DOHH2 (cell line): ENCODE measurements around the gene CRIP3.

Experiments used
- H3F3A ChIP-seq: fragments of 200-600 bp; sonication (generic), shearing (Covaris generic); 2 replicates; pipeline ENCODE4 v1.6.0; 2016; ENCODE audit warnings: antibody characterized with exemption, mild to moderate bottlenecking; ENCODE audit not compliant: control insufficient read depth, insufficient read depth
- H3K27ac ChIP-seq: fragments of 200-600 bp; sonication (generic); 2 replicates; pipeline ENCODE4 v1.5.1; 2014; ENCODE audit warnings: low read depth, mild to moderate bottlenecking, low read length, moderate library complexity
- H3K27me3 ChIP-seq: fragments of 200-600 bp; sonication (generic); 2 replicates; pipeline ENCODE4 v1.6.1; 2014; ENCODE audit warnings: mild to moderate bottlenecking, low read length, mixed read lengths; ENCODE audit not compliant: control insufficient read depth
- H3K36me3 ChIP-seq: fragments of 200-600 bp; sonication (generic); 2 replicates; pipeline ENCODE4 v1.6.1; 2014; ENCODE audit warnings: mild to moderate bottlenecking, low read length, moderate library complexity, mixed read lengths; ENCODE audit not compliant: control insufficient read depth
- H3K4me1 ChIP-seq: fragments of 200-600 bp; sonication (generic); 2 replicates; pipeline ENCODE4 v1.6.1; 2014; ENCODE audit warnings: mild to moderate bottlenecking, low read length, mixed read lengths; ENCODE audit not compliant: control insufficient read depth
- H3K4me2 ChIP-seq: fragments of 200-600 bp; sonication (generic); 2 replicates; pipeline ENCODE4 v1.6.0; 2014; ENCODE audit warnings: mild to moderate bottlenecking, low read length, moderate library complexity
- H3K4me3 ChIP-seq: fragments of 200-600 bp; sonication (generic); 2 replicates; pipeline ENCODE4 v1.5.1; 2014; ENCODE audit warnings: mild to moderate bottlenecking, low read length, mixed read lengths
- H3K79me2 ChIP-seq: fragments of 200-600 bp; sonication (generic); 2 replicates; pipeline ENCODE4 v1.6.1; 2014; ENCODE audit warnings: mild to moderate bottlenecking, low read length, mixed read lengths; ENCODE audit not compliant: control insufficient read depth
- H3K9me2 ChIP-seq: fragments of 200-600 bp; sonication (generic); replicated peaks from 2 replicates; pipeline ENCODE4 v1.6.1; 2014; ENCODE audit warnings: mild to moderate bottlenecking, low read length, mixed read lengths; ENCODE audit not compliant: control insufficient read depth
- H3K9me3 ChIP-seq: fragments of 200-600 bp; sonication (generic); 2 replicates; pipeline ENCODE4 v1.6.1; 2014; ENCODE audit warnings: antibody characterized with exemption, low read length, mixed read lengths; ENCODE audit not compliant: control insufficient read depth, insufficient read depth
- H4K20me1 ChIP-seq: fragments of 200-600 bp; sonication (generic); 2 replicates; pipeline ENCODE4 v1.6.0; 2014; ENCODE audit warnings: low read depth, mild to moderate bottlenecking, antibody characterized with exemption, low read length, moderate library complexity; ENCODE audit not compliant: control insufficient read depth, insufficient read depth
- CTCF ChIP-seq: fragments of 200-600 bp; sonication (generic); IDR thresholded peaks from one replicate; pipeline ENCODE4 v1.5.1; 2014; ENCODE audit warnings: antibody characterized with exemption, mild to moderate bottlenecking, low read depth, low read length; ENCODE audit not compliant: poor library complexity, severe bottlenecking
- EZH2phosphoT487 ChIP-seq: fragments of 200-600 bp; sonication (generic); IDR thresholded peaks from 2 replicates; pipeline ENCODE4 v1.6.1; 2017; ENCODE audit warnings: borderline replicate concordance, mild to moderate bottlenecking, antibody characterized with exemption, low read length, moderate library complexity, mixed read lengths

Gene CRIP3

GRCh38 chr6:43306086-43306485, 2.5 kb downstream of the CRIP3 start:
- H3K4me2 ChIP-seq, result no peak overlapping the region
- peaks cover 3% of the 10 kb centered on the region; the same call in 1 of the 2 replicates for H3K79me2 ChIP-seq
- H3K9me2 ChIP-seq, result no peaks in the 10 kb centered on the region
- no peaks in the 10 kb centered on the region for H3F3A ChIP-seq
- TF ChIP-seq CTCF (no peak), EZH2phosphoT487 (no peak)
- no peaks in the 10 kb centered on the region; the same call in 1 of the 2 replicates for H3K36me3 ChIP-seq
- no peaks in the 10 kb centered on the region for H4K20me1 ChIP-seq
- H3K27me3 ChIP-seq, result no peaks in the 10 kb centered on the region
- H3K9me3 ChIP-seq, result no peaks in the 10 kb centered on the region
- H3K4me1 ChIP-seq, result peaks cover 36% of the 10 kb centered on the region
- no peak overlapping the region for H3K4me3 ChIP-seq
- no peak overlapping the region for H3K27ac ChIP-seq

GRCh38 chr6:43304882-43305281, 3.7 kb downstream of the CRIP3 start:
- Histone ChIP-seq H3K9me3 (no peaks in the 10 kb centered on the region), H3K4me1 (peaks cover 27% of the 10 kb centered on the region), H3K27me3 (no peaks in the 10 kb centered on the region), H3K4me3 (no peak overlapping the region), H3K9me2 (no peaks in the 10 kb centered on the region), H3F3A (no peaks in the 10 kb centered on the region), H3K27ac (no peak overlapping the region), H3K79me2 (peaks cover 3% of the 10 kb centered on the region; the same call in 1 of the 2 replicates), H3K4me2 (no peak overlapping the region), H3K36me3 (no peaks in the 10 kb centered on the region; the same call in 1 of the 2 replicates), H4K20me1 (no peaks in the 10 kb centered on the region)
- TF ChIP-seq CTCF, result no peak
- TF ChIP-seq EZH2phosphoT487, result no peak

- Histone ChIP-seq H3K9me3 (no peaks in the 10 kb centered on the region), H3F3A (no peaks in the 10 kb centered on the region), H3K36me3 (no peaks in the 10 kb centered on the region; the same call in 1 of the 2 replicates), H3K79me2 (peaks cover 3% of the 10 kb centered on the region; the same call in 1 of the 2 replicates), H3K4me2 (no peak overlapping the region), H3K27me3 (no peaks in the 10 kb centered on the region), H3K27ac (no peak overlapping the region), H3K9me2 (no peaks in the 10 kb centered on the region), H3K4me1 (peaks cover 23% of the 10 kb centered on the region), H4K20me1 (no peaks in the 10 kb centered on the region), H3K4me3 (no peak overlapping the region)
- TF ChIP-seq EZH2phosphoT487 (no peak), CTCF (no peak)
Measured at GRCh38 chr6:43304361-43304760, 4.3 kb downstream of the CRIP3 start.
